GF-D8 (cell line): ENCODE measurements around the gene CR1.
"Not testable (repeated sequence)": the region's sequence is repeated elsewhere in the genome, so short reads cannot be mapped to it uniquely, and the experiment has no call there.

Experiments
- DNase-seq: peaks from one replicate; lab custom pipeline; 2025; lab: John Stamatoyannopoulos, UW

CR1 gene

DNA sequence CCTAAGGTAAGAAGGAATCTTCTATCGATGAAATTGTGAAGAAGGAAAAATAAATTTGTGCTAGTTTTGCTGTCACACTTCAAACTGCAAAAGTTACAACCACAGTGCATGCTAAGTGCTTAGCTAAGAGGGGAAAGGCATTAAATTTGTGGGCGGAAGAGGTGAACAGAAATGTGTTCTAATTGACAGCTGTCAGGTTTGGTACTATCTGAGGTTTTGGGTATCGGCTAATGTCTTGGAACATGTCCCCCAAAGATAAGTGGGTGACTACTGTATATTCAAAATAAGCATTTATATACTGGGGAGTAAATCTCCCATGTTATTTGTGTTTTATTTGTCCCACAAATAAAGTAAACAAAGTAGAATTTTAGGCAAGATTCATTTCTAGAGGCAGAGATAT is 8.0 kb downstream of the CR1 start:
- no peak for DNase-seq

GRCh38 chr1:207504438-207504837 is 8.5 kb downstream of the CR1 start:
- no peak for DNase-seq

- no peak for DNase-seq
Measured at GRCh38 chr1:207510444-207510843, 14.5 kb downstream of the CR1 start.

DNA sequence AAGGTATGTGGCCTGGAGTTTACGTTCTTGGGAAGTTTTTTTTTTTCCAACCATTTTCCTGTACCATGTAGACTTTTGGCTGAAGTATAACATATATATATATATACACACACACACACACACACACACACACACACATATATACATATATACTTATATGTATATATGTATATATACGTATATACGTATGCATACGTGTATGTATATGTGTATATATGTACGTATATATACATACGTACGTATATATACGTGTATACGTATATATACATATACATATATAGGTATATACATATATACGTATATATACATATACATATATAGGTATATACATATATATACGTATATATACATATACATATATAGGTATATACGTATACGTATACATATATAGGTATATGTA is 18.9 kb downstream of the CR1 start:
- no peak for DNase-seq

GRCh38 chr1:207516729-207517128 is 20.8 kb downstream of the CR1 start:
- no peak for DNase-seq

- no peak for DNase-seq
Measured at GRCh38 chr1:207518608-207519236, 22.8 kb downstream of the CR1 start.

DNA sequence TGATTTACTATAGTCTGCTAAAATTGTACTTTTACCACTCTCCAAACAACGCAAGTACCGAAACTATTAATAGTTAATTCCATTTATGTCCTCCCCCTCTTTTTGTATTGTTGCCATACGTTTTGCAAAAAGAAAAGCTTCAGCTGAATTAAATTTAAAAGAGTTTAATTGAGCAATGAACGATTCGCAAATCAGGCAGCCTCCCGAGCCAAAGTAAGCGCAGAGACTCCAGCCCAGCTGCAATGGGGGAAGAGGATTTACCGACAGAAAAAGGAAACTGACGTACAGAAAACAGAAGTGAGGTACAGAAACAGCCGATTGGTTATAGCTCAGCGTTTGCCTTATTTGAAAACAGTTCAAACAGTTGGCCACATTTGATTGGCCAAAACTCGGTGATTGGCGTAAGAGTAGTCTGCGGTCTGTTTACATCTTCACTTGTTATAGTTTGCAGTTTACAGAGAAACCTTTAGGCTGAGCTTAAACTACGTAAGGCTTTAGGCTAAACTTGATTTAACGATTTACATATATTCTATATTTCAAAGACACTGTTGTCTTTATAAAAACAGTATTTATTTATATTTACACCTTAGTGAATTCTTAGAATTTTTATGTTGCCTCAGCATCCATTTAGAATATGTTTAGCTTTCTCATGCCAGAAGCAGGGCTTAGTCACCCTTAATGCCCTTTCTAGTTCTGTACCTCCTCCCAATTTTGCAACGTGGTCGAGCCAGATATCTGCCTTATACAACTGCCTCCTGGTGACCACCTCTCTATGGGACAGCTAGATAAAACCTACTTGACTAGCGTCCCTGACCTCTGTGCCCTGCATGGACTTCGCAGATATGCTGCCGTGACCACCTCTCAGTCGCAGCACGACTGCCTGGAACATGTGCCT is 23.8 kb downstream of the CR1 start:
- no peak for DNase-seq

- not testable (repeated sequence) for DNase-seq
Measured at GRCh38 chr1:207520400-207521345, 24.7 kb downstream of the CR1 start.

DNA sequence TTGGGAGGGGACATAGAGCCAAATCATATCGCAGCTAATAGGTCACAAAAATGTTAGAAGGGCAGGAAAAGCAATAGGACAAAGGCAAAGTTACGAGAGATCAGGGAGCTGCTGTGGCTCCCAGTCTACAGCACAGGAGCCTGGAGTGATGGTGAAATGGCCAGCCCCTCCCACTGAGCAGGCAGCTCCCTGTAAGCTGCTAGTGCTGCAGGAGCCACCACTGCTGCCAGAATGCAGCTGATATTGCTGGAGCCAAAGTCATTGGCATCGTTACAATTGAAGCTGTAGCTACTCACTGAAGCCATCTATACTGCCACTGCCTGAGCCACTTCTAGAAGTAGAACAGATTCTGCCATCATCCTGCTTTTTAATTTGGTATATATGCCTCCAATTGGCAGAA is 29.3 kb downstream of the CR1 start:
- not testable (repeated sequence) for DNase-seq

DNA sequence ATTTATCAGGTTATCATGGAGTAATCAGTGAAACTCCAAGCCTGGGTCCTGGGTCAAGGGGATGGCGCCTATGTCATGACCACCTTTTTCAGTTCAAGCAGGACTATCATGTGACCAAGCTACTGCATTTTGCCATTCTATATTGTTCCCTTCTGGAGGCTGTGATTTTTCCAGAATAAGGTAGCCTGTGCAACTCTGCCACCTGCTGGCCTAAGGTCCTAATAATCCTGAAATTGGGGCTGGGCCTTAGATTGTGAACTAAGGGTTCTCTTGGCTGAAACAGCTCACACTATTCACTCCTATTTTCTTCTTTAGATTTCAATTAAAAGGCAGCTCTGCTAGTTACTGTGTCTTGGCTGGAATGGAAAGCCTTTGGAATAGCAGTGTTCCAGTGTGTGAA is 32.4 kb downstream of the CR1 start:
- DNase-seq, result not testable (repeated sequence)

DNA sequence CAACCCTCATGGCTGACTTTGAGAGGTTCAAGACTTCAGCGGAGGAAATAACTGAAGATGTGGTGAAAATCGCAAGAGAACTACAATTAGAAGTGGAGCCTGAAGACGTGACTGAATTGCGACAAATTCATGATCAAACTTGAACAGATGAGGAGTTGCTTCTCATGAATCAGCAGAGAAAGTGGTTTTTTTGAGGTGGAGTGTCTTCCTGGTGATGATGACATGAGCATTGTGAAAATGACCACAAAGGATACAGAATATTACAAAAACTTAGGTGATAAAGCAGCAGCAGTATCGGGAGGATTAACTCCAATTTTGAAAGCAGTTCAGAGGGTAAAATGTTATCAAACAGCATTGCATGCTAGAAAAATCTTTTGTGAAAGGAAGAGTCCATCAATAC is 40.3 kb downstream of the CR1 start:
- DNase-seq, result not testable (repeated sequence)

- not testable (repeated sequence) for DNase-seq
Measured at GRCh38 chr1:207546677-207547357, 50.9 kb downstream of the CR1 start.

DNA sequence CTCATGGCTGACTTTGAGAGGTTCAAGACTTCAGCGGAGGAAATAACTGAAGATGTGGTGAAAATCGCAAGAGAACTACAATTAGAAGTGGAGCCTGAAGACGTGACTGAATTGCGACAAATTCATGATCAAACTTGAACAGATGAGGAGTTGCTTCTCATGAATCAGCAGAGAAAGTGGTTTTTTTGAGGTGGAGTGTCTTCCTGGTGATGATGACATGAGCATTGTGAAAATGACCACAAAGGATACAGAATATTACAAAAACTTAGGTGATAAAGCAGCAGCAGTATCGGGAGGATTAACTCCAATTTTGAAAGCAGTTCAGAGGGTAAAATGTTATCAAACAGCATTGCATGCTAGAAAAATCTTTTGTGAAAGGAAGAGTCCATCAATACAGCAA is 58.9 kb downstream of the CR1 start:
- not testable (repeated sequence) for DNase-seq

GRCh38 chr1:207565546-207566468 is 69.8 kb downstream of the CR1 start:
- no peak for DNase-seq

GRCh38 chr1:207571926-207572325 is 76.0 kb downstream of the CR1 start:
- not testable (repeated sequence) for DNase-seq

DNA sequence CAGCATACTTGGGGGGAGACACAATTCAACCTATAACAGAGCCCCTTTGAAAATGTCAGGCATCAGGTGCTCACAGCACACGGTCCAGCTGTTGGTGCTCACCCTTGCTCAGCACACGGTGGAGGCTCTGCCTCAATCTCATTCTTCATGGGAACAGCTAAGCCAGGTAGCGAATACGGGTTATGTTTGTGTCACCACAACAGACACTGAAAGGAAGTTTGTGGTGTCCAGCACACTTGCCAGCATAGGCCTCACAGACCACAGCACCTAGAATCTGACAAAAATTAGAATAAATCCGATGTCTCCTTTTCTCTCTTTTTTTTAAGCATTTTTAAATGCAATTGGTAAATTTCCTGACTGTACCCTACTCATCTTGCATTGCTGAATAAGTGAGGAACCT is 77.1 kb downstream of the CR1 start:
- DNase-seq, result not testable (repeated sequence)

DNA sequence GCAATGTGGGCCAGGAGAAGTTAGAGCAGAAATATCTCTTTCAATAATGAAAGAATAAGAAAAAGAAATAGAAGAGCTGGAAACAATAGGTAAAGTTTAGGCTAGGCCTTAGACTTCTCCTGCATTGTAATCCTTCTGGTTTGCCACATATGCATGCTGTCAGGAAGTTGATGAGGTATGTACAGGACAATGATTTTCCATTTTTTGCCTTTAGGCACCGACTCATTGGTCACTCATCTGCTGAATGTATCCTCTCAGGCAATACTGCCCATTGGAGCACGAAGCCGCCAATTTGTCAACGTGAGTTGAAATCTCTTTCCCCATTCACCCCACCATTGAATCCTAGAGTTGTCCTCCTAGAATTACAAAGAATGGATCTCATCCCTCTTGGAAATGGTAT is 79.4 kb downstream of the CR1 start:
- DNase-seq, result not testable (repeated sequence)

GRCh38 chr1:207578796-207579435 is 83.0 kb downstream of the CR1 start:
- no peak for DNase-seq

DNA sequence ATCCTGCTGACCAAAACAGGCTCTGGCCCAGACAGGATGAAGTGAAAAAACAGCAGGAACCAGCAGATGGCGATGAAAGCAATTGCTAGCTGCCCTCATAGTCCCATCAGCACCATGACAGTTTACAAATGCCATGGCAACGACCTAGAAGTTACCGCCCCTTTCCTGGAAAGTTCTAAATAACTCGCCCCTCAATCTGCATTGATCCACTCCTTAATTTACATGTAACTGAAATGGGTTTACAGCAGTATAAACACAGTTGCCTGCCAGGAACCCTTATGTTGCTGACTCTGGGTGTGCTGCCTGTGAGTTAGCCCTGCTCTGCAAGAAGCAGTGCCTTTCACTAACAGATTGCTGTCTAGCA is 83.5 kb downstream of the CR1 start:
- no peak for DNase-seq

DNA sequence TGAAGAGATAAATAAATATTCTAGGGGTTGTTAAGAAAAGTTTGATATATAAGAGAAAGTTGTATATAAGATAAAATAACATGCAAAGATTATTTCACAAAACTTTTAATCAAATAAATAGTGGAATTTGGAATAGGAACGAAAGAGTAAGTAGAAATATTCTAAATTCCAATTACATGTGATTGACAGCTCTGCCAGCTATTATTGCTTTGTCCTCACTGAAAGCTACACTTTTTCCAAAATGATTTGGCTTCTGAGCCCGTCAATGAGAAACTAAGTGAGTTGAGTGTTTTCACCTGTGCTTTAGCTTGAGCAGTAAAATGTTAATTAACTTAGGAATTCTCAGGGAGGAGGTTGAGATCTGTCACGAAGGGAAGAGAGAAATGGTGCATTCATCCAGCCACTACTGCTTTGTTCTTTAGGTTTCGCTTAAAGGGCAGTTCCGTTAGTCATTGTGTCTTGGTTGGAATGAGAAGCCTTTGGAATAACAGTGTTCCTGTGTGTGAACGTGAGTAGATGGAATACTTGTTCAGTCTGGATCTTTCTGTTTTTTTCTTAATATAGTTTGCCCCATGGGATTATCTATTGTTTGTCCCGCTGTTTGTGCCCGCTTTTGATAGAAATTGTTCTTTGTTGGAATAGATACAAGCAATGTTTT is 85.7 kb downstream of the CR1 start:
- DNase-seq, result no peak
